WI38 (cell line): ENCODE measurements around the gene TNFRSF8.
"Not testable (repeated sequence)": the region's sequence is repeated elsewhere in the genome, so short reads cannot be mapped to it uniquely, and the experiment has no call there.

Experiments used
- H3K4me3 ChIP-seq: 2 replicates; pipeline ENCODE4 v1.5.1; 2011; ENCODE audit warnings: low read depth, mild to moderate bottlenecking, control low read depth, low read length
- CTCF ChIP-seq: IDR thresholded peaks from 2 replicates; pipeline ENCODE4 v1.5.1; 2012; ENCODE audit warnings: low read depth, mild to moderate bottlenecking, control low read depth, low read length

The TNFRSF8 gene

DNA sequence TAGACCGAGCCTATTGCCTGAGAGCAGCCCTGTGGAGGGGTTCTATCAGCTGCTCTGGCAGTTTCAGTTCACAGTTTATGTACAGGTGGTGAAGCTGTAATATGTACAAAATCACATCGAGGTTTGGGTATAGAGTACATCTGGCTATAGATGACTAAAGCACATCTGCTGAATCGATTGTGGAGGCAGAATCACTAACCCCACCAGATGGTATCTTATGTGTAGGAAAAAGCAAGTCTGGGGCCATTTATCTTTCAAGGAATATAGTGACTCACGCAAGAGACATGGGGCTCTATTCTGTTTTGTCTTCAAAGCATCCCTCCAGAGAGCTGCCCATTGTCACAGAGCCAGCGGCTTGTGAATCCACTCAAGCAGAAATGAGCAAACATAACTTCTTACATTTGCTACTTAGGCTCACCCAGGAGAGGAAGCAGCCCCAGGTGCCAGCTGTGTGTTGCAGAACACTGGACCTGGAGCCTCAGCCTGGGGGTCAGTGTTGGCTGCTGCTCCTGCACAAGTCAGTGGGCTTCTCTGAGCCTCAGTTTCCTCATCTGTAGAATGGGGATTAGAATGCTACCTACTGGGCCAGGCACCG, 22.5 kb upstream of the TNFRSF8 start:
- no peak for TF ChIP-seq CTCF
- H3K4me3 ChIP-seq, result no peak overlapping the region

GRCh38 chr1:12044187-12044877, 18.8 kb upstream of the TNFRSF8 start:
- H3K4me3 ChIP-seq, result not testable (repeated sequence)

GRCh38 chr1:12046749-12047119, 16.4 kb upstream of the TNFRSF8 start:
- no peak for TF ChIP-seq CTCF
- H3K4me3 ChIP-seq, result no peak overlapping the region

DNA sequence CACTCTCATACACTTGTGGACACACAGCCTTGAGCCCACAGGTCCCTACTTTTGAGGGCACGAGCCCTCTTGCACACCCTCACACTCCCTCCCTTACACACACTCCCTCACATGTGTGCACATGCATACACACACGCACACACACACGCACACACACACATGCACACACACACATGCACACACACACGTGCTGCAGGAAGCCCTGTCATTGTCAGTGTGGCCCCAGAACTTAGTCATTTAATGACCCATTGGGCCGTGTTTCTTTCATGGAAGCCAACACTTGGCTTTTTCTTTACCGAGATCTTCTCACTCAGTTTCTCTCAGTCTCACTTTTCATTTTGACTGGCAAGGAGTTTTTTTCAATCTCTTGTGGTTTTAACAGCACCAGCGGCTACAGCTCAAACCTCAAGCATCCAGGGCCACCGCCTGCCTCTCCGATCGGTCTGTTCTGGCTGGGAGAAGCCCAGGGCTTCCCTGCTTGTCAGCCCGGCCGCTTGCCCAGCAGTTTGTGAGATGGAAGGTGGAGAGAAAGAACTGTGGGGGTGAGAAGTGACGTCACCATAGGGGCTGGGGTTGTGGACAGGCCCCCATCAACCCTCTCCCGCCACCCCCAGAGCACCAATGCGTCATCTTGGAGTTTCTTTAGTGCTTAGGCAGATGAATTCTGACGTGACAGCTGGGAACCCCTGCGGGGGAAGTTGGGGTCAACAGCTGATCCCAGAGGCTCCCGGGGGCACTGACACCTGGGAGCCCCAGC, 15.8 kb upstream of the TNFRSF8 start:
- TF ChIP-seq CTCF, result no peak

GRCh38 chr1:12048372-12048771, 14.7 kb upstream of the TNFRSF8 start:
- TF ChIP-seq CTCF, result no peak
- no peak overlapping the region for H3K4me3 ChIP-seq

More for the DNA sequence above, 15.8 kb upstream of the TNFRSF8 start:
- no peak overlapping the region for H3K4me3 ChIP-seq

- TF ChIP-seq CTCF, result no peak
- no peak overlapping the region for H3K4me3 ChIP-seq
Observed at GRCh38 chr1:12049616-12050015, 13.5 kb upstream of the TNFRSF8 start.

DNA sequence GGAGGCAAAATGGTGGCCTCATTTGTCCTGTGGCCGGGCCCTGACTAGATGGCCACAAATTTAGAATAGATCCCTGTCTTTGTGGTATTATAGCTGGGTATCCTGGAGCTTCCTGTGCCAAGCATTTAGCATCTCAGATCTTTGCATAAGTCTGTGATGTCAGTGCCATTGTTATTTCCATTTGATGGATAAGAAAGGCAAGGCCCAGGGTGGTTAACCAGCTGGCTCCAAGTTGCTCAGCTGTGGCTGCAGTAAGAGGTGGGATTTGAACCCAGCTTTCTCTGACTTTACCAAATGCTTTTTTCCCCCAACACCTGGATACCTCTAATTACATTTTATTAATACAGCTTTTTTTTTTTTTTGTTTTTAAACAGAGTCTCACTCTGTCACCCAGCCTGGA, 11.7 kb upstream of the TNFRSF8 start:
- H3K4me3 ChIP-seq, result no peak overlapping the region

More for the DNA sequence above, 11.7 kb upstream of the TNFRSF8 start:
- no peak for TF ChIP-seq CTCF
